Motor neuron (in vitro differentiated cells): ENCODE results near the gene PLXDC1. TPM values are rescaled to one million over a fixed set of nuclear protein-coding genes. Genes with fewer than 3 reads are reported as not detected.

Experiments used
- ATAC-seq, 8 experiments: fragments of 200-7000 bp; cut with Tn5 transposase; replicated peaks in 6 of 8; 2 replicates each; pipeline ENCODE4 v1.8.0; 2021; ENCODE audit warnings: mild to moderate bottlenecking in 8 of 8, moderate library complexity in 8 of 8
- H3K27ac ChIP-seq, 2 donors: fragments of 250-450 bp; sonication (Bioruptor Pico); 2 replicates each; pipeline ENCODE4 v1.9.0; 2021; ENCODE audit warnings: antibody characterized with exemption in 2 of 2, mild to moderate bottlenecking in 2 of 2, moderate library complexity in 1 of 2
- H3K4me1 ChIP-seq, 2 donors: fragments of 250-450 bp; sonication (Bioruptor Pico); replicated peaks in 1 of 2; 2 replicates each; pipeline ENCODE4 v1.6.1; 2021; ENCODE audit warnings: antibody characterized with exemption in 2 of 2, mild to moderate bottlenecking in 2 of 2, moderate library complexity in 1 of 2
- H3K4me3 ChIP-seq, 5 donors: fragments of 250-450 bp; sonication (Bioruptor Pico); 2 replicates each; pipeline ENCODE4 v1.9.0; 2021; ENCODE audit warnings: antibody characterized with exemption in 5 of 5, mild to moderate bottlenecking in 5 of 5, moderate library complexity in 4 of 5
- WGBS, 10 experiments: fragments of 450-650 bp; shearing (Covaris generic); methylation state at CpG; one replicate each; pipeline ENCODE4 v1.0.0; 2022; 5-methylcytosine and 5-hydroxymethylcytosine counted together
- in situ Hi-C, 9 experiments: fragments of 400-800 bp; cut with MboI; loops; one replicate each; pipeline ENCODE4 v1.15.0; 2021; ENCODE audit warnings: low sequenced_read_pairs in 9 of 9, low pct_unique_long_range_greater_than_20kb in 2 of 9; ENCODE audit not compliant: unreplicated experiment in 9 of 9
- total RNA-seq, 8 experiments: library from RNA; unstranded; fragments of 300-600 nt; gene quantifications; 2 replicates each; pipeline versions ENCODE4 v1.2.3 to v1.2.4, GENCODE V29; 2022

The PLXDC1 gene
- total RNA-seq, result 1 to 10 TPM in 4 of 8 experiments, under 1 TPM in 4; 0.37 to 4.3 (median 0.93) TPM

DNA sequence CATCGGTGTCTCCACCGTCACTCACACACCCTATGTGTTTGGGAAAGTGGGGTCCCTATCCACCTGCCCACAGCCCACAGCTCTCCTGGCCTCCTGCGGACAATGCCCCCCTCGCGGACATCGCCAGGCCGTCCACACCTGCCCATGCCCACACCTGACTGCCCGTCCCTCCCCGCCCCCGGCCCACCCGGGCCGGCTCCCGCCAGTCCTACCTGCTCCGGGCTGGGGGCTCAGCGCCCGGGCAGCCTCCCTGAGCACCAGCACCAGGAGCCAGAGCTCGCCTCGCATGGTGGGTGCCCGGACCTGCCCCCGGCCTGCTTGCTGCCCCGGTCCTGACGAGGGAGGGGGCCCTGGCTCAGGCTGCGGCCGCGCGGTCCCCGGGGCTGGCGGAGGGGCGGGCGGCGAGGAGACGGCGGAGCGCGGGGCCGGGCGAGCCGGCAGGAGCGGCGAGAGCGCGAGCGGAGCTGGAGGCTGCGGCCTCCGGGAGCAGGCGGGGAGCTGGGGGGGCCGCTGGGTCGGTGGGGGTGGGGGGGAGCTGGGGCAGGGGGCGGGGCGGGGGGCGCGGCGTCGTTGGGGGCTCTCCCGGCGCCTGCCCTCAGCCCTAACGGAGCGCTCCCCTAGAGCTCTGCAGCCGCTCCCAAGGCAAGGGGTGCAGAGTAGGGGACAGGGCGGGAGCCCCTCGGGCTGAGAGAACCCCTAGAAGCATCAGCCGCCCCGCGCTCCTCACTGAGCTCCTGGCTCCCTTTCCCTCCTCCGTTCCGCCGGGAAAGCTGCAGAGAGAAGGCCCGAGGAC, at the start of gene PLXDC1:
Gene PLXDC1, minus strand, starts transcription at position 488 of the 793 bp plus-strand sequence. Its CDS starts 200 bp downstream, at position 288.
- in situ Hi-C loops, result loop anchor here in 4 of 9 experiments (10.0 to 25.0 kb wide), 2 partner anchors 164 to 167 kb away; no protein-coding TSS in a partner anchor
- peak in 5 of 8 experiments; percentile 6 to 22 (median 21) for ATAC-seq
- WGBS, 10 experiments, result 10% methylated on average over 2 of the region's 68 CpGs; no CpG with 5 or more reads in 9 of the 10 experiments
- Histone ChIP-seq H3K4me1 (peaks cover 3 to 6% of the 10 kb centered on the region in 2 donors), H3K27ac (no peak within 1 kb of the TSS), H3K4me3 (peak within 1 kb of the TSS; percentile 54 to 79 (median 64))

DNA sequence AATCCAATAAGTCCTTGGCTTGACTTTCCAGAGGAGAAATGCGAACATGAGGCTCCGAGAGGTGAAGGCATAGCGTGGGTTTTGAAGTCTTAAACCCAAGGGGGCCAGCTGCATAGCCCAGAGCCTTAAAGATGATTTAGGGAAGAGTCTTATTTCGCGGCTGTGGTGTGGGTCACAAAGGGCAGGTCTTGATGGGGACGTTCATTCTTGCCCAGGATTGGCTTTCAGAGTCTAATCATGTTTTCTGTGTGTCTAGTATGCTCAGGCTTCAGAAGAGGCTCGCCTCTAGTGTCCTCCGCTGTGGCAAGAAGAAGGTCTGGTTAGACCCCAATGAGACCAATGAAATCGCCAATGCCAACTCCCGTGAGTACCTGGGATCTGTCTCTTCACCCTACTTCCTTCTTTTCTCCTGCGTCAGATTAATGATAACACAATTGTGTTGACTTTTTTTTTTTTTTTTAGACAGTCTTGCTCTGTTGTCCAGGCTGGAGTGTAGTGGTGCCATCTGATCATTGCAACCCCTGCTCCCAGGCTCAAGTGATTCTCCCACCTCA, 49.6 kb upstream of the PLXDC1 start:
- Histone ChIP-seq H3K4me1 (peaks cover 23% of the 10 kb centered on the region in 2 donors), H3K27ac (peak overlapping the region in 1 of 2 donors; percentile 100), H3K4me3 (peak overlapping the region; percentile 69 to 96 (median 86))
- 13 to 72% (median 33%) methylated on average over 1 to 10 of the region's 11 CpGs; no CpG with 5 or more reads in 1 of the 10 experiments for WGBS, 10 experiments
- in situ Hi-C loops, result no loop called here
- no peak for ATAC-seq

DNA sequence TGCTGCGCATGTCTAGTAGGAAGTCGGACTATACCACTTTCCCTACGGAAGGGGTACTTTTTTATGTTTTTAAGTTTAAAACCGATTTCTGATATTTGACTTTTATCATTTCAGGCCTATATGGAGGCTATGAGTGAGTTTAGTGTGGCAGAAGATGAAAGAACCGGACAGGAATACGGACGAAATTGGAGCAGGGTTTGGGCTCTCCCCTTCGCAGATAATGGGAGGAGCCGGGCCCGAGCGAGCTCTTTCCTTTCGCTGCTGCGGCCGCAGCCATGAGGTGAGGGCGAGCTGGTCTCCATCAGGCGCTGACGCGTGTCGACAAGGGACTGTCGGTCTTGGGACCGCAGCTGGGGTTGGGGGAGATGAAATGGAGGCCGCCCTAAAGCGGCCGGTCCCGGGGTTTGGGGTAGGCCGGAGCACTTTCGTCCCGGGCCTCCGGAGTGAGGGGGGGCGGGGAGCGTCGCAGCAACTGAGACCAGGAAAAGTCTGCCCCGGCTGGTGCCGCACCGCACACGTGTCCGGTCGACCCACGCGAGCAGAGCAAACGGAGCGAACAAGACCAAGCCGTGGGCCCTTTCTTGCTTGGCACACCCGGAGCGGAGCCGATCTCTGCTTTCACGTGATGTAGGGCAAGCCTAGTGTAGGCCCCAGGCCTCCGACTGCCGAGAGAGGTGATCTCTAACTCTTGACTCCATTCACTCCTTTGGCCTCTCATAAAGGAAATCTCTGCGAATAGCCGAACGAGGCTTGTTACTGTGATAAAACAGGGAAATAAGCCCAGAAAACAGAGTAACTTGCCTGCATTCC, 48.8 kb upstream of the PLXDC1 start, which contains the start of gene RPL19:
Gene RPL19, plus strand, starts transcription at position 214 of the 810 bp plus-strand sequence. Its CDS starts 62 bp downstream, at position 276.
- Histone ChIP-seq H3K4me3 (peak within 1 kb of the TSS; percentile 69 to 96 (median 86)), H3K4me1 (peaks cover 30 to 31% of the 10 kb centered on the region in 2 donors), H3K27ac (peak within 1 kb of the TSS; percentile 99 to 100)
- ATAC-seq, result peak; percentile 39 to 66 (median 46)
- in situ Hi-C loops, result no loop called here
- WGBS, 10 experiments, result 0 to 4% (median 0%) methylated on average over 1 to 20 of the region's 52 CpGs; no CpG with 5 or more reads in 1 of the 10 experiments

DNA sequence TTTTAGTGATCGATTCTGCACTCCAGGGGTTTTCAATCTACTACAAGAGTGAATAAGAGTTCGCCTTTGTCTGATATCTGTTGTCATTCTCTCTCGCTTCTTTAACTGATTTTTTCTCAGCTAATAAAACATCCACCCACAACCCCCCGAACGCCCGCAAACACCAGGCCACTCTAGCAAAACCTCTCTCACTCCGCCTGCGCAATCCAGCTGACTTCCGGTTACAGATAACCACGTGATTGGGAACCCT, 48.3 kb upstream of the PLXDC1 start:
- 0 to 3% (median 0%) methylated on average over 2 to 10 of the region's 10 CpGs; no CpG with 5 or more reads in 3 of the 10 experiments for WGBS, 10 experiments
- in situ Hi-C loops, result no loop called here
- peaks cover 36% of the 10 kb centered on the region in 2 donors for H3K4me1 ChIP-seq
- H3K27ac ChIP-seq, result peak overlapping the region; percentile 99 to 100
- H3K4me3 ChIP-seq, result peak overlapping the region; percentile 69 to 96 (median 86)
- ATAC-seq, result peak; percentile 22 to 67 (median 38)

GRCh38 chr17:39198186-39198566, 46.7 kb upstream of the PLXDC1 start:
- H3K4me1 ChIP-seq, result peaks cover 45 to 46% of the 10 kb centered on the region in 2 donors

GRCh38 chr17:39197380-39198185, 46.1 kb upstream of the PLXDC1 start, which contains the start of gene CACNB1:
Gene CACNB1 (minus strand): TSS chr17:39197669. CDS start chr17:39197495, 174 bp downstream.
- Histone ChIP-seq H3K27ac (peak within 1 kb of the TSS; percentile 91 to 96), H3K4me1 (peaks cover 45 to 46% of the 10 kb centered on the region in 2 donors), H3K4me3 (peak within 1 kb of the TSS; percentile 76 to 94 (median 88))
- in situ Hi-C loops, result no loop called here
- peak; percentile 56 to 82 (median 66) for ATAC-seq
- 0 to 33% (median 0%) methylated on average over 1 to 2 of the region's 55 CpGs; no CpG with 5 or more reads in 7 of the 10 experiments for WGBS, 10 experiments

More at GRCh38 chr17:39198186-39198566, 46.7 kb upstream of the PLXDC1 start:
- Histone ChIP-seq H3K27ac (peak overlapping the region; percentile 91 to 96), H3K4me3 (peak overlapping the region; percentile 76 to 94 (median 88))
- ATAC-seq, result no peak
- in situ Hi-C loops, result no loop called here
- WGBS, 10 experiments, result 58 to 100% (median 82%) methylated on average over 1 to 3 of the region's 4 CpGs; no CpG with 5 or more reads in 3 of the 10 experiments

DNA sequence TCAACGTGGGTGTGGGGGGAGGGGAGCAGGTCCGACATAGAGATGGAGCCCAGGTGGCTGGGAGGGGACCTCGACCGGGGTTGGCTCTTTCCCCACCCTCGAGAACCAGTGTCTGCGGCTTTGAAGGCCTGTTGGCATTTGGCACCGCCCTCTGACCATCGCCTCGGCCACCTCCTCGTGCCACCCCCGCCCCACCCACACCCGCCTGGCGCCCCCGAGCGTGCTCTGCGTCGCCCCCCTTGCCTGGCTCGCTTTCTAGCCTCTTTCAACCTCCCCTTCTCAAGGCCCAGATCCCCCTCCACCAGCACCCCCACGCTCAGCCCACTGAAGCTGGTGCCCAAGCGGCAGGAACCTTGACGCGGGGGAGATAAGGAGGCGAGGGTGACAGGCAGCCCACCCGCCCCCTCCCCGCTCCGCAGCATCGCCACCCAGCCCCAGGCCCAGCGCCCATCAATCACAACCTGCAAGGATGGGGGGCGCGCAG, 45.4 kb upstream of the PLXDC1 start:
- in situ Hi-C loops, result no loop called here
- no CpG with 5 or more reads among the region's 30 CpGs for WGBS, 10 experiments
- peak overlapping the region; percentile 91 to 96 for H3K27ac ChIP-seq
- H3K4me1 ChIP-seq, result peaks cover 45 to 46% of the 10 kb centered on the region in 2 donors
- ATAC-seq, result peak in 1 of 8 experiments; percentile 0
- H3K4me3 ChIP-seq, result peak overlapping the region; percentile 76 to 94 (median 88)

GRCh38 chr17:39196241-39196807, 44.9 kb upstream of the PLXDC1 start:
- Histone ChIP-seq H3K4me3 (peak overlapping the region; percentile 76 to 94 (median 88)), H3K27ac (peak overlapping the region in 1 of 2 donors; percentile 96), H3K4me1 (peaks cover 42 to 43% of the 10 kb centered on the region in 2 donors)
- in situ Hi-C loops, result no loop called here
- no peak for ATAC-seq
- 48% methylated on average over 5 of the region's 8 CpGs; no CpG with 5 or more reads in 9 of the 10 experiments for WGBS, 10 experiments

DNA sequence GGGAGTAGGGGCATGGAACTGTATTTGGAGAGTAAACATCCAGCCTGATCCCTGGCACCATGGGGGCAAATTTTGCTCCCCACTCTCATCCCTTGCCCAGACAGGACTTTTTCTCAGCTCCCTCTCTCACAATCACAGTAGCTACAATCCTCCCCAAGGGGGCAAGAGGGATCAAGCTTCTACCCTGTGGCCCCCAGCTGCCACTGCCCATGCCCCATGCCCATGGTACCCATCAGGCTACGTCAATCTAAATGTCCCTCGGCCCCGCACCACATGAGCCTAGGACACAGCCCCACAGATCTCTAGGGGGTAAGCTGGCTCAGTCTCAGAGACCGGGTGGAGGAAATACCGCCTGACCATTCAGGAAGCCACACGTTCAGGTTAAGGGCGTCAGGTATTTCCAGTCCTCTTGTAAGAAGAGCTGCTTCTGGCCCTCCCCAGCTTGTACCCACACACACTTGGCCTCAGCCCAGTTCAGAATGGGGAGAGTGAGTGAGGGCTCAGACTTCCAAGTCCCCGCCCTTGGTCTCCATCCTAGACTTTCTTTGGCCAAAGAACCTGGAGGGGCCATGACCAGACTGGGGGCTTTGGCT, 44.2 kb upstream of the PLXDC1 start:
- WGBS, 10 experiments, result 94 to 100% methylated on average over 1 to 7 of the region's 8 CpGs; no CpG with 5 or more reads in 8 of the 10 experiments
- H3K27ac ChIP-seq, result peak overlapping the region in 1 of 2 donors; percentile 70
- ATAC-seq, result no peak
- H3K4me3 ChIP-seq, result peak overlapping the region; percentile 17 to 91 (median 84)
- H3K4me1 ChIP-seq, result peaks cover 36 to 37% of the 10 kb centered on the region in 2 donors
- in situ Hi-C loops, result no loop called here

DNA sequence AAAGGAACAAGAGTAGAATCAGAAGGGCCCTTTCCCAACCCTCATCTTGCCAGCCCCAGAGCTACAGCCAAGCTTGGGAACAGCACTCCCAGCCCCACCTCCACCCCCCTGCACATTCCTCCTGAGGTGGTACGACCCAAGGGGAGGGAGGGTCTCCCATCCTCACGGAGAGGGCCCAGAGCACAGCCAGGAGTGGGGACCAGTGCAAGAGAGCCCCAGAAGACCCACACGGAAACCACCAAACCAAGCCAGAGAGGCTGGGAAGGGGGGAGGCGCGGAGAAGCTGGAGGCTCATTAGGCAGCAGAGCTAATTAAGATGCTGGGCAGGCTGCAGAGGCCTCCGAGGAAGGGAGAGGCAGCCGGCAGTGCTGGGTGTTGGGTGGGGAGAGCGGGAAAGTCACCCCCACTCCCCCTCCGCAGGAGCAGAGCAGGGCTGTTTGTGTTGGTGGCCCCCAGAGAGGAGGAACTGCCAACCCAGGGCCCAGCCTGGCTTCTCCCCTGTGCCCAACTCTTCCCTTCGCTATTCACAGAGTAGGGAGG, 43.6 kb upstream of the PLXDC1 start:
- Histone ChIP-seq H3K4me3 (peak overlapping the region; percentile 14 to 91 (median 76)), H3K4me1 (peaks cover 36 to 37% of the 10 kb centered on the region in 2 donors), H3K27ac (peak overlapping the region; percentile 70)
- peak in 5 of 8 experiments; percentile 44 to 65 (median 55) for ATAC-seq
- in situ Hi-C loops, result no loop called here
- WGBS, 10 experiments, result 27 to 55% methylated on average over 3 to 4 of the region's 10 CpGs; no CpG with 5 or more reads in 8 of the 10 experiments
